Thyroid gland (tissue), 4 donors: ENCODE measurements around the gene KCTD5. TPM values are rescaled to one million over a fixed set of nuclear protein-coding genes. Genes with fewer than 3 reads are reported as not detected.
A peak's percentile ranks its signal among the peaks of the same experiment; 100 is the strongest.
"Not testable (repeated sequence)": the region's sequence is repeated elsewhere in the genome, so short reads cannot be mapped to it uniquely, and the experiment has no call there.

Experiments used
- DNase-seq, 2 donors: peaks; one replicate each; pipeline ENCODE4 v3.0.0-alpha.2; 2019
- H3K27ac ChIP-seq, 3 donors: fragments of 200-600 bp; sonication (generic); 1 replicate in 2 of 3; 2 replicates in 1 of 3; pipeline ENCODE4 v1.5.1; 2016 to 2019; ENCODE audit warnings: mild to moderate bottlenecking in 1 of 3, moderate library complexity in 1 of 3
- H3K27me3 ChIP-seq: fragments of 200-600 bp; sonication (generic); one replicate; pipeline ENCODE4 v1.5.1; 2019
- H3K36me3 ChIP-seq, 2 donors: fragments of 200-600 bp; sonication (generic); one replicate each; pipeline ENCODE4 v1.5.1; 2016 to 2019
- H3K4me1 ChIP-seq, 2 donors: fragments of 200-600 bp; sonication (generic); one replicate each; pipeline ENCODE4 v1.5.1; 2017 to 2019
- H3K4me3 ChIP-seq, 3 donors: fragments of 200-600 bp; sonication (generic); replicated peaks in 1 of 3; 1 replicate in 2 of 3; 2 replicates in 1 of 3; pipeline ENCODE4 v1.5.1; 2016; ENCODE audit warnings: mild to moderate bottlenecking in 1 of 3
- H3K9me3 ChIP-seq: fragments of 200-600 bp; sonication (generic); one replicate; pipeline ENCODE4 v1.5.1; 2017
- CTCF ChIP-seq, 6 experiments: fragments of 200-600 bp in 3 of 6; fragments of 450-650 bp in 3 of 6; sonication (generic) in 3 of 6; IDR thresholded peaks; one replicate each; pipeline ENCODE4 v1.5.1; 2016 to 2019; ENCODE audit warnings: antibody characterized with exemption in 6 of 6, mild to moderate bottlenecking in 2 of 6, inconsistent platforms in 1 of 6, moderate library complexity in 1 of 6
- POLR2A ChIP-seq, 2 donors: fragments of 450-650 bp; IDR thresholded peaks; one replicate each; pipeline ENCODE4 v1.6.1; 2017; ENCODE audit warnings: antibody characterized with exemption in 2 of 2, mild to moderate bottlenecking in 2 of 2, moderate library complexity in 1 of 2
- WGBS, 2 donors: methylation state at CpG; one replicate each; pipeline ENCODE4 v1.1.5; 2017; 5-methylcytosine and 5-hydroxymethylcytosine counted together
- intact Hi-C: fragments of 100-400 bp; cut with DNase I; formaldehyde crosslinking; loops from one replicate; pipeline ENCODE4 v1.15.1; 2023
- total RNA-seq, 4 donors: library from RNA; depleted of rRNA; stranded (reverse); fragments of >200 nt; gene quantifications; one replicate each; pipeline ENCODE4 v1.2.3, GENCODE V29; 2016

The KCTD5 gene
- total RNA-seq, result 10 to 100 TPM in 3 of 4 donors, 1 to 10 TPM in 1; 8.6 to 23.3 (median 15.1) TPM

GRCh38 chr16:2682209-2683021, at the start of gene KCTD5:
TSS of gene KCTD5 (plus strand) at chr16:2682523. CDS start at chr16:2682549, 26 bp downstream.
- Histone ChIP-seq H3K4me3 (peak within 1 kb of the TSS; percentile 82 to 84 (median 83)), H3K27me3 (no peaks in the 10 kb centered on the region), H3K9me3 (no peaks in the 10 kb centered on the region), H3K36me3 (no peaks in the 10 kb centered on the region), H3K27ac (peak within 1 kb of the TSS in 2 of 3 donors; percentile 38 to 62), H3K4me1 (peaks cover 11 to 13% of the 10 kb centered on the region in 2 donors)
- WGBS, 2 donors, result 0% methylated on average over 2 to 25 of the region's 73 CpGs
- intact Hi-C loops, result loop anchor here (5.0 kb wide), 1 partner anchor 35 kb away; no protein-coding TSS in a partner anchor
- peak in 1 of 2 donors; percentile 98 for TF ChIP-seq POLR2A (IDR thresholded peaks at IDR 0.05)
- TF ChIP-seq CTCF (IDR thresholded peaks at IDR 0.05), result no peak
- DNase-seq, result peak; percentile 96 to 97

GRCh38 chr16:2639071-2639721, 43.1 kb upstream of the KCTD5 start:
- H3K9me3 ChIP-seq, intact Hi-C loops, H3K4me3 ChIP-seq, H3K36me3 ChIP-seq, H3K4me1 ChIP-seq, H3K27me3 ChIP-seq, H3K27ac ChIP-seq: not testable (repeated sequence)
- peak; percentile 31 to 37 for DNase-seq
- no CpG with 5 or more reads among the region's 12 CpGs for WGBS, 2 donors

GRCh38 chr16:2639722-2640072, 42.6 kb upstream of the KCTD5 start:
- H3K36me3 ChIP-seq, H3K27me3 ChIP-seq, H3K27ac ChIP-seq, DNase-seq, H3K9me3 ChIP-seq, H3K4me3 ChIP-seq, intact Hi-C loops, H3K4me1 ChIP-seq: not testable (repeated sequence)
- 58 to 80% methylated on average over 2 to 7 of the region's 9 CpGs for WGBS, 2 donors

GRCh38 chr16:2642561-2642960, 39.8 kb upstream of the KCTD5 start:
- WGBS, 2 donors, result no CpG with 5 or more reads among the region's 17 CpGs
- H3K4me3 ChIP-seq, H3K4me1 ChIP-seq, H3K27ac ChIP-seq, H3K36me3 ChIP-seq, DNase-seq, intact Hi-C loops, H3K27me3 ChIP-seq, H3K9me3 ChIP-seq: not testable (repeated sequence)

- intact Hi-C loops, result not testable (repeated sequence)
These were observed 37.4 kb upstream of the KCTD5 start for GRCh38 chr16:2644754-2645453.

GRCh38 chr16:2651268-2651871, 31.0 kb upstream of the KCTD5 start:
- H3K9me3 ChIP-seq, H3K27me3 ChIP-seq, intact Hi-C loops, H3K4me1 ChIP-seq, DNase-seq, H3K36me3 ChIP-seq, H3K4me3 ChIP-seq, H3K27ac ChIP-seq: not testable (repeated sequence)
- WGBS, 2 donors, result 17% methylated on average over 1 of the region's 14 CpGs; no CpG with 5 or more reads in 1 of the 2 donors

More at GRCh38 chr16:2644754-2645453, 37.4 kb upstream of the KCTD5 start:
- H3K27ac ChIP-seq, H3K4me3 ChIP-seq, H3K27me3 ChIP-seq, H3K9me3 ChIP-seq, DNase-seq, H3K4me1 ChIP-seq, H3K36me3 ChIP-seq: not testable (repeated sequence)
- WGBS, 2 donors, result no CpG with 5 or more reads among the region's 12 CpGs

GRCh38 chr16:2653915-2654314, 28.4 kb upstream of the KCTD5 start:
- DNase-seq, H3K4me3 ChIP-seq, H3K9me3 ChIP-seq, H3K4me1 ChIP-seq, H3K27me3 ChIP-seq, H3K36me3 ChIP-seq, H3K27ac ChIP-seq, intact Hi-C loops: not testable (repeated sequence)
- WGBS, 2 donors, result no CpG with 5 or more reads among the region's 13 CpGs

- H3K4me1 ChIP-seq, H3K36me3 ChIP-seq, H3K4me3 ChIP-seq, H3K27ac ChIP-seq, H3K27me3 ChIP-seq, H3K9me3 ChIP-seq, intact Hi-C loops, DNase-seq: not testable (repeated sequence)
- no CpG with 5 or more reads among the region's 8 CpGs for WGBS, 2 donors
These were observed 27.4 kb upstream of the KCTD5 start for GRCh38 chr16:2654949-2655348.
